Activated CD8-positive, alpha-beta T cell treated with anti-CD3 and anti-CD28 coated beads for 36 hours (primary cell): Measurements from ENCODE around the gene ABCB11. TPM values are rescaled to one million over a fixed set of nuclear protein-coding genes. Genes with fewer than 3 reads are reported as not detected.
"Not testable (repeated sequence)": the region's sequence is repeated elsewhere in the genome, so short reads cannot be mapped to it uniquely, and the experiment has no call there.

Experiments used
- ATAC-seq: fragments of 200-7000 bp; cut with Tn5 transposase; one replicate; pipeline ENCODE4 v1.10.0; 2021; ENCODE audit warnings: mild to moderate bottlenecking, moderate library complexity
- CTCF ChIA-PET: fragments of 350-600 bp; sonication (Branson Sonifier 250); formaldehyde crosslinking; loops from one replicate; lab custom pipeline; 2021; ENCODE audit warnings: antibody characterized with exemption; lab: Charles Lee
- POLR2A ChIA-PET: fragments of 350-600 bp; sonication (Branson Sonifier 250); formaldehyde crosslinking; loops from one replicate; lab custom pipeline; 2021; ENCODE audit warnings: antibody characterized with exemption; lab: Charles Lee
- DNase-seq: peaks from one replicate; pipeline ENCODE4 v3.0.0-alpha.2; 2020
- H3K27ac Mint-ChIP-seq: one replicate; pipeline ENCODE4 v1.8.0; 2021; ENCODE audit warnings: mild to moderate bottlenecking, mixed read lengths
- H3K27me3 Mint-ChIP-seq: one replicate; pipeline ENCODE4 v1.8.0; 2021; ENCODE audit warnings: mixed read lengths
- H3K36me3 Mint-ChIP-seq: one replicate; pipeline ENCODE4 v1.8.0; 2021; ENCODE audit warnings: low read depth, mixed read lengths
- H3K4me1 Mint-ChIP-seq: one replicate; pipeline ENCODE4 v1.8.0; 2021; ENCODE audit warnings: low read depth, mixed read lengths
- H3K4me3 Mint-ChIP-seq: one replicate; pipeline ENCODE4 v1.8.0; 2021; ENCODE audit warnings: mild to moderate bottlenecking, moderate library complexity, mixed read lengths
- H3K9me3 Mint-ChIP-seq: one replicate; pipeline ENCODE4 v1.8.0; 2021; ENCODE audit warnings: mixed read lengths
- intact Hi-C: fragments of 100-400 bp; cut with micrococcal nuclease; formaldehyde crosslinking; loops from one replicate; pipeline ENCODE4 v1.10.0; 2022
- total RNA-seq, 2 experiments: library from RNA; stranded (reverse); gene quantifications; one replicate each; pipeline ENCODE4 v1.2.3, GENCODE V29; 2021
- TF ChIP-seq, protein P1 (sequence below): fragments of 200-600 bp; IDR thresholded peaks from one replicate; pipeline ENCODE4 v1.8.0; 2022; ENCODE audit warnings: antibody characterized with exemption, mild to moderate bottlenecking

The ABCB11 gene
- total RNA-seq, 2 experiments from 2014 or later, result not detected

DNA sequence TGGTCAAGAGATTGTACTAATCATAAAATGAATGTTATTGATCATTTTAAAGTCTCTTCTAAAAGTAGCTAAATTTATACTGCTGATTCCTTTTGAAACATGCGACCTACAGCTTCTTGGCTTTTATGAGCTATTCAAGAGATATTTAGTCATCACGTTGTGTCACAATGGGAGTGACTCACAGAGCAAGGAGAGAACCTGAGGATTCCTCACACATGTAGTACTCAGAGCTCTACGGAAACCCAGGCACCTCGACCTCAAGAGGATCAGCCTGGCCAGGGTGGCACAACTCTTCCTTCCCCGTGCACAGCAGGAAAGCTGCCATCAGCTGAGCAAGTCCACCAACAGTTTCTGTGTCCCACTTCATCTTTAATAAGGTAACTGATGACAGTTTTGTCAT, 38.2 kb upstream of the ABCB11 start, which contains the start of gene DHRS9:
DHRS9 (plus strand) TSS at position 223 of the 400 bp plus-strand sequence. CDS start 12,019 bp downstream, outside the sequence.
- H3K4me3 Mint-ChIP-seq, result no peak within 1 kb of the TSS
- ChIA-PET CTCF (interaction anchor here (1.0 to 1.5 kb wide), 2 partner anchors 39 to 111 kb away, joined by 3 read pairs; no protein-coding TSS in a partner anchor), POLR2A (no interaction called here)
- no peaks in the 10 kb centered on the region for H3K27me3 Mint-ChIP-seq
- H3K36me3 Mint-ChIP-seq, result no peaks in the 10 kb centered on the region
- TF ChIP-seq, protein P1, sequence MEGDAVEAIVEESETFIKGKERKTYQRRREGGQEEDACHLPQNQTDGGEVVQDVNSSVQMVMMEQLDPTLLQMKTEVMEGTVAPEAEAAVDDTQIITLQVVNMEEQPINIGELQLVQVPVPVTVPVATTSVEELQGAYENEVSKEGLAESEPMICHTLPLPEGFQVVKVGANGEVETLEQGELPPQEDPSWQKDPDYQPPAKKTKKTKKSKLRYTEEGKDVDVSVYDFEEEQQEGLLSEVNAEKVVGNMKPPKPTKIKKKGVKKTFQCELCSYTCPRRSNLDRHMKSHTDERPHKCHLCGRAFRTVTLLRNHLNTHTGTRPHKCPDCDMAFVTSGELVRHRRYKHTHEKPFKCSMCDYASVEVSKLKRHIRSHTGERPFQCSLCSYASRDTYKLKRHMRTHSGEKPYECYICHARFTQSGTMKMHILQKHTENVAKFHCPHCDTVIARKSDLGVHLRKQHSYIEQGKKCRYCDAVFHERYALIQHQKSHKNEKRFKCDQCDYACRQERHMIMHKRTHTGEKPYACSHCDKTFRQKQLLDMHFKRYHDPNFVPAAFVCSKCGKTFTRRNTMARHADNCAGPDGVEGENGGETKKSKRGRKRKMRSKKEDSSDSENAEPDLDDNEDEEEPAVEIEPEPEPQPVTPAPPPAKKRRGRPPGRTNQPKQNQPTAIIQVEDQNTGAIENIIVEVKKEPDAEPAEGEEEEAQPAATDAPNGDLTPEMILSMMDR, result no peak
- intact Hi-C loops, result no loop called here
- peak; percentile 71 for ATAC-seq
- peaks cover 26% of the 10 kb centered on the region for H3K4me1 Mint-ChIP-seq
- DNase-seq, result peak; percentile 20
- H3K27ac Mint-ChIP-seq, result no peak within 1 kb of the TSS
- no peaks in the 10 kb centered on the region for H3K9me3 Mint-ChIP-seq

DNA sequence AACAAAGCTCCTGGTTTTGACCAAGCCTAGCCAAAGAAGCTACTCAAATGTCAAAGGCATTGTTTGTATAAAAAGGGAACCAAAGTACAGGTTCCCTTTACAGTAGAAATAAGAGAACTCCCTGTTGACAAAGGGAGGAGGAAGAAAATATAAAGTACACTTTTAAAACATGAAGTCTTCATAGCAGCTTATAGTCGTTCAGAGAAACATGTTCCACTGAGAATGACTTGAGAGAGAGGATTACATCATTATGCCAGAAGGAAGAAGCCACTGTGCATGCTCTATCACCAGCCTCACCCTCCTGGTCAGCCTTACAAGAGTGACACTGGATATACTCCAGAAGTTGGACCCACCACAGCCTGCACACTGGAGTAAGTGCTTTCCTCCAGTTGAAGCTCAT, 35.8 kb upstream of the ABCB11 start:
- ChIA-PET POLR2A (no interaction called here), CTCF (interaction anchor here (2.0 kb wide), 1 partner anchor 43 kb away, joined by 8 read pairs; no protein-coding TSS in a partner anchor)
- no peak for ATAC-seq
- H3K27me3 Mint-ChIP-seq, result no peaks in the 10 kb centered on the region
- no peak overlapping the region for H3K27ac Mint-ChIP-seq
- no peaks in the 10 kb centered on the region for H3K36me3 Mint-ChIP-seq
- H3K4me3 Mint-ChIP-seq, result no peak overlapping the region
- DNase-seq, result no peak
- H3K9me3 Mint-ChIP-seq, result no peaks in the 10 kb centered on the region
- intact Hi-C loops, result no loop called here
- TF ChIP-seq, protein P1, result no peak
- H3K4me1 Mint-ChIP-seq, result peaks cover 6% of the 10 kb centered on the region

DNA sequence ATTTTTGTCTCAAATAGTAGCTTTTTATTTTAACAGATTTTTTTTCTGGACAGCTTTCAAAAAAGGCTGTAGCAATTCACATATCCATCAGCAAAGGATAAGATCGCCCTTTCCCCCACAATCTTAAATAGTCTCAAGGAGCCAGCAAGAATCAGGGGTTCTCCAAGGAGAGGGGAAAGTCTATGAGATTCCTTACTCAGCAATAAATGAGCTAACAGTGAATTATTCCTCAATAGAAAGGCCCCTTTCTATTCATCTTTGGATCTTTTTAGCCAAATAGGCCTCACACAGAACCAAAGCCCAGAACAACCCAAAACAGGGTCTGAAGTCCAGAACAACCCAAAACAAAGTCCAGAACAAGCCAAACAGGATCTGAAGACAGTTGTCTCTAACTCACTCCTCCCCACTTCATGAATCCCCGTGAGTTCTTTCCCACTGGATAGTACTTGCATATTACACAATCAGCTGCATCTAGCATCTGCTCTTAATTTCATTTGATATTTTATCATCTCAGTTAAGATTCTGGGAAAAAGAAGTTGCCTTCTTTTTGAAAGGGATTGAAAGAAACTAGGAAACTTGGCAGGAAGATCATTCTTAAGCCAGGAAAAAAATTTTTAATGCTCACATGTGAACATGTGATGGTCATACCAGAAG, 34.9 kb upstream of the ABCB11 start:
- peaks cover 6% of the 10 kb centered on the region for H3K4me1 Mint-ChIP-seq
- no peak overlapping the region for H3K4me3 Mint-ChIP-seq
- ChIA-PET CTCF (interaction anchor here (0.9 to 2.0 kb wide), 2 partner anchors 44 to 117 kb away, joined by 3 to 8 read pairs; no protein-coding TSS in a partner anchor), POLR2A (no interaction called here)
- no peak for ATAC-seq
- TF ChIP-seq, protein P1, result no peak
- H3K9me3 Mint-ChIP-seq, result no peaks in the 10 kb centered on the region
- H3K36me3 Mint-ChIP-seq, result no peaks in the 10 kb centered on the region
- H3K27ac Mint-ChIP-seq, result no peak overlapping the region
- no peak for DNase-seq
- intact Hi-C loops, result no loop called here
- no peaks in the 10 kb centered on the region for H3K27me3 Mint-ChIP-seq

DNA sequence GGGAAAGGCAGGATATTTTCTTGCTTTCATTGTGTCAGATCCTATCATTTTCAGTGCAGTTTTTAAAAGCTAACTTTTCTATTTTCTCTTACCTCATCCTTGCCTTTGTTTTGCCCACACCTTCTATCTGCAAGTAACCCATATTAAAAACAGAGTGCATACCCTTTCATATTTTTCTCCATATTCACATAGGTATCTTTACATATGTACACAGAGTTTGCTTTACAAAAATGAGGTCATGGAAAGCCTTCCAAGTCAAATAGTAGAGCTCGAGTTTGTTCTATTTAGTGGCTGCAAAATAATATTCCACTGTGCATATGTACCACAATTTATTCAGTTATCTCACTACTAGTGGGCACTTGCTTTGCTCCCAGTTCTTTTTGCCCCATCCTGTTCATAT, 34.3 kb upstream of the ABCB11 start:
- H3K27me3 Mint-ChIP-seq, result no peaks in the 10 kb centered on the region
- no peak overlapping the region for H3K4me3 Mint-ChIP-seq
- TF ChIP-seq, protein P1, result no peak
- no peak for ATAC-seq
- ChIA-PET POLR2A (no interaction called here), CTCF (interaction anchor here (0.9 to 2.0 kb wide), 2 partner anchors 44 to 117 kb away, joined by 3 to 8 read pairs; no protein-coding TSS in a partner anchor)
- peaks cover 6% of the 10 kb centered on the region for H3K4me1 Mint-ChIP-seq
- intact Hi-C loops, result no loop called here
- H3K9me3 Mint-ChIP-seq, result no peaks in the 10 kb centered on the region
- no peaks in the 10 kb centered on the region for H3K36me3 Mint-ChIP-seq
- no peak for DNase-seq
- H3K27ac Mint-ChIP-seq, result no peak overlapping the region

DNA sequence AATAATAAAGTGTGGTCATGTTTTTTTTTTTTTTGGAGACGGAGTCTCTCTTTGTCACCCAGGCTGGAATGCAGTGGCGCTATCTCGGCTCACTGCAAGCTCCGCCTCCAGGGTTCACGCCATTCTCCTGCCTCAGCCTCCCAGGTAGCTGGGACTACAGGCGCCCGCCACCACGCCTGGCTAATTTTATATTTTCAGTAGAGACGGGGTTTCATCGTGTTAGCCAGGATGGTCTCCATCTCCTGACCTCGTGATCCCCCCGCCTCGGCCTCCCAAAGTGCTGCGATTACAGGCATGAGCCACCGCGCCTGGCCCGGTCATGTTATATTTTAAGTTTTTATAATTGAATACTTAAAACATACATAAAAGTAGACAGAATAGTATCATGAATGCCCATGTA, 33.1 kb upstream of the ABCB11 start:
- H3K4me3 Mint-ChIP-seq, ATAC-seq, POLR2A ChIA-PET, H3K27ac Mint-ChIP-seq, H3K36me3 Mint-ChIP-seq, CTCF ChIA-PET, H3K27me3 Mint-ChIP-seq, intact Hi-C loops, DNase-seq, H3K4me1 Mint-ChIP-seq, H3K9me3 Mint-ChIP-seq: not testable (repeated sequence)

DNA sequence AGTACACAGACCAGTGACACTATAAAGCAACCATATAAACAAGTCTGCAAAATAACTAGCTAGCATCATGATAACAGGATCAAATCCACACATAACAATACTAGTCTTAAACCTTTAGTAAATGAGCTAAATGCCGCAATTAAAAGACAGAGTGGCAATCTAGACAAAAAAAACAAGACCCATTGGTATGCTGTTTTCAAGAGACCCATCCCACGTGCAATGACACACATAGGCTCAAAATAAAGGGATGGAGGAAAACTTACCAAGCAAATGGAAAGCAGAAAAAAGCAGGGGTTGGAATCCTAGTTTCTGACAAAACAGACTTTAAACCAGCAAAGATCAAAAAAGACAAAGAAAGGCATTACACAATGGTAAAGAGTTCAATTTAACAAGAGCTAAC, 23.5 kb upstream of the ABCB11 start:
- POLR2A ChIA-PET, CTCF ChIA-PET, H3K4me3 Mint-ChIP-seq, H3K27ac Mint-ChIP-seq, ATAC-seq, H3K4me1 Mint-ChIP-seq, H3K36me3 Mint-ChIP-seq, H3K27me3 Mint-ChIP-seq, intact Hi-C loops, DNase-seq: not testable (repeated sequence)
- H3K9me3 Mint-ChIP-seq, result peaks cover 26% of the 10 kb centered on the region
